Measurements from ENCODE around the gene RFC2. TPM values are rescaled to one million over a fixed set of nuclear protein-coding genes. Genes with fewer than 3 reads are reported as not detected.
A peak's percentile ranks its signal among the peaks of the same experiment; 100 is the strongest.

The RFC2 gene
- total RNA-seq: 10 to 100 TPM; 12.5 to 37.9 (median 22.4) TPM

DNA sequence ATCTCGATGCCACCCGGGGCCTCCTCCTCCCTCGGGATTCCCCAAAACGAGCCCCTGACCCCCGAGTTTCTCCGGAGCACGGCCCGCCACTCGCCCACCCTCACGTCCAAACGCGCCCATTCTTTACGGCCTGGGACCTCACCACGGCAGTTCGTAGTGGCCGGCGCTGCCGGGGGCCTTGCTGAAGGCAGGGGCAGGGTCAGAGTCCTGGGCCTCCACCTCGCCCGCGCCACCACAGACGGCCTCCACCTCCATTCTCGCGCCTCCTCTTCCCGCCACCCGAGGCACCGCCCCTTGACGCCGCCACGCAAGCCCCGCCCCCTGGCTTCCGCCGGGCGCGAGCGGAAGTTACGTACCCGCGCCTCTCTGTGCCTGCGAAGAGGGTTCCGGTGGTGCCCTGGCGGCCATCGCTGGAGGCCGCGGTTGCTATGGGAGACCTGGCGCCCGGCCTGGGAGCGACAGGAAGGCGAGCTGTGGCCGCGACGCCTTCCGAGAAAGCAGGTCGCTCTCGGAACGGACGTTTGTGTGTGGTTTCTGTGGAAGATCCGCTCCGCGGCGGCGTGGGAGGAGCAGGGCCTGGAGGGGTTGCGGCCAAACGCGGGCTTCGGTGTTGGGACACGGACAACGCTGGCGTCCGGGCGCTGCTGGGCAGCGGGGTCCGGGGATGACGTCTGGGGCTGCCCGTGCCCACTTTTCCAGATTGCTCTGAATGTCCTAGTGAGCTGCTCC is at the start of gene RFC2:
Gene RFC2 (minus strand): TSS at position 271 of the 729 bp plus-strand sequence. CDS start 16 bp downstream, at position 255.
- intact Hi-C loops (cut with DNase I): no loop called here
- Histone ChIP-seq H3K27me3 (no peaks in the 10 kb centered on the region), H3K4me3 (peak within 1 kb of the TSS; percentile 43 to 82 (median 80)), H3K9me3 (no peaks in the 10 kb centered on the region), H3K27ac (peak within 1 kb of the TSS; percentile 82 to 97 (median 94)), H3K36me3 (peaks cover 0 to 30% (median 0%) of the 10 kb centered on the region in 3 donors), H3K4me1 (peaks cover 13 to 43% (median 17%) of the 10 kb centered on the region in 3 donors)
- WGBS, 2 donors: 0 to 1% methylated on average over 11 to 34 of the region's 75 CpGs
- peak in 3 of 4 donors; percentile 50 to 82 (median 68) for TF ChIP-seq POLR2A (IDR thresholded peaks at IDR 0.05)
- TF ChIP-seq, protein P1, sequence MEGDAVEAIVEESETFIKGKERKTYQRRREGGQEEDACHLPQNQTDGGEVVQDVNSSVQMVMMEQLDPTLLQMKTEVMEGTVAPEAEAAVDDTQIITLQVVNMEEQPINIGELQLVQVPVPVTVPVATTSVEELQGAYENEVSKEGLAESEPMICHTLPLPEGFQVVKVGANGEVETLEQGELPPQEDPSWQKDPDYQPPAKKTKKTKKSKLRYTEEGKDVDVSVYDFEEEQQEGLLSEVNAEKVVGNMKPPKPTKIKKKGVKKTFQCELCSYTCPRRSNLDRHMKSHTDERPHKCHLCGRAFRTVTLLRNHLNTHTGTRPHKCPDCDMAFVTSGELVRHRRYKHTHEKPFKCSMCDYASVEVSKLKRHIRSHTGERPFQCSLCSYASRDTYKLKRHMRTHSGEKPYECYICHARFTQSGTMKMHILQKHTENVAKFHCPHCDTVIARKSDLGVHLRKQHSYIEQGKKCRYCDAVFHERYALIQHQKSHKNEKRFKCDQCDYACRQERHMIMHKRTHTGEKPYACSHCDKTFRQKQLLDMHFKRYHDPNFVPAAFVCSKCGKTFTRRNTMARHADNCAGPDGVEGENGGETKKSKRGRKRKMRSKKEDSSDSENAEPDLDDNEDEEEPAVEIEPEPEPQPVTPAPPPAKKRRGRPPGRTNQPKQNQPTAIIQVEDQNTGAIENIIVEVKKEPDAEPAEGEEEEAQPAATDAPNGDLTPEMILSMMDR (IDR thresholded peaks at IDR 0.05): peak in 5 of 6 experiments; percentile 21 to 71 (median 54)
- peak; percentile 80 for DNase-seq

DNA sequence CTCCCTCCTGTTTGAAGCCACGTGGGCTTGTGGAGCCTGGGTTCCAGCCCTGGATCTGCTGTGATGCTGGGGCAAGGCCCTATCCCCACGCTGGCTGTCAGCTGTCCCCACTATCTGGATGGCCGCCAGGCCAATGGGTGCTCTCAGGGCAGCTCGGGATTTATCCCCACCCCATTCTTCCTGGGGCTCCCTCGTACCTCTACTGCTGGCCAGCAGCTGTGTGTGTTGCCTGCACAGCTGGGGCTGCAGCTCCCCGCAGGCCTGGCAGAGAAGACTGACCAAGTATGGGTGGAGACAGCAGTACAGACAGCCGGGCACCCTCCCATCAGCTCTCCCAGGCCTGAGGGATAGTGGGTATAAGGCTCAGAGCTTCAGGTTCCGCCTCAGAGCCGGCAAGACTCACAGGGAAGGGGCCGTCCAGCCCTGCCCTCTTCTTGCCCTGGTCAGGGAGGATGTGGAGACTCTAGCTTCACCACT is 48.6 kb upstream of the RFC2 start:
- Histone ChIP-seq H3K4me1 (peaks cover 15 to 41% (median 20%) of the 10 kb centered on the region in 3 donors), H3K4me3 (no peak overlapping the region), H3K27me3 (peaks cover 0 to 14% (median 0%) of the 10 kb centered on the region in 4 donors), H3K9me3 (no peaks in the 10 kb centered on the region), H3K36me3 (no peaks in the 10 kb centered on the region), H3K27ac (no peak overlapping the region)
- DNase-seq: no peak
- no peak for TF ChIP-seq POLR2A (IDR thresholded peaks at IDR 0.05)
- TF ChIP-seq, protein P1 (IDR thresholded peaks at IDR 0.05): no peak
- WGBS, 2 donors: 53% methylated on average over 2 of the region's 10 CpGs; no CpG with 5 or more reads in 1 of the 2 donors
- intact Hi-C loops (cut with DNase I): no loop called here

DNA sequence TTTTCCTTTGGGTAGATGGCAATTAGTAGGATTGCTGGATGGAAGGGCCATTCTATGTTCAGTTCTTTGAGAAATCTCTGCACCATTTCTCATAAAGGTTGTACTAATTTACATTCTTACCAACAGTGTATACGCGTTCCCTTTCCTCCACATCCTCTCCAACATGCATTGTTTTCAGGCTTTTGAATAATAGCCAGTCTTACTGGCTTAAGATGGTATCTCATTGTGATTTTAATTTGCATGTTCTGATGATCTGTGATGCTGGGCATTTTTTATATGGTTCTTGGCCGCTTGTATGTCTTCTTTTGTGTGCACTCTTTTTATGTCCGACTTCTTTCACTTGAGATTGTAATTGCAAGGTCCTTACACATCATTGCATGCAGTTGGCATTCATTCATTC is 46.7 kb upstream of the RFC2 start:
- 71 to 78% methylated on average over 4 of the region's 4 CpGs for WGBS, 2 donors
- TF ChIP-seq, protein P1 (IDR thresholded peaks at IDR 0.05): no peak
- TF ChIP-seq POLR2A (IDR thresholded peaks at IDR 0.05): no peak
- Histone ChIP-seq H3K27me3 (peaks cover 0 to under 1% (median 0%) of the 10 kb centered on the region in 4 donors), H3K4me1 (peaks cover 1 to 23% (median 2%) of the 10 kb centered on the region in 3 donors), H3K4me3 (no peak overlapping the region), H3K36me3 (no peaks in the 10 kb centered on the region), H3K9me3 (no peaks in the 10 kb centered on the region), H3K27ac (no peak overlapping the region)
- intact Hi-C loops (cut with DNase I): no loop called here
- DNase-seq: no peak

DNA sequence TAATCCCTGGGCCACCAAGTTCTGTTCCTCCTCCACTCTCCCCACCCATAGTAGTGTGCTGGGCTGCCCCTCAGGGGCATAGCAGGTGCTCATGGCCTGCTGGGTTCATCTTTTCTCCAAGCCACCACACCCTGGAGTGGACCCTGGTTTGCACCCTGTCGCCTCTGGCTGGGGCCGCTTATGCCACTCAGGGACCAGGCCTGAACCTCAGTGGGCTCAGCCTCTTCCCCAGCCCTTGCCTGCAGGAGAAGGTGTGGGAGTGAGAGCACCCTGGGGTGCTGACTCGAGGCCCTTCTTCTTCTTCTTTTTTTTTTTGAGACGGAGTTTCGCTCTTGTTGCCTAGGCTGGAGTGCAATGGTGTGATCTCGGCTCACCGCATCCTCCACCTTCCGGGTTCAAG is 45.2 kb upstream of the RFC2 start:
- intact Hi-C loops (cut with DNase I): no loop called here
- Histone ChIP-seq H3K4me1 (peaks cover 0 to 28% (median 8%) of the 10 kb centered on the region in 3 donors), H3K27me3 (no peaks in the 10 kb centered on the region)

More for the DNA sequence above, 45.2 kb upstream of the RFC2 start:
- 90 to 97% methylated on average over 7 of the region's 8 CpGs for WGBS, 2 donors
- Histone ChIP-seq H3K27ac (no peak overlapping the region), H3K36me3 (no peaks in the 10 kb centered on the region), H3K9me3 (no peaks in the 10 kb centered on the region), H3K4me3 (no peak overlapping the region)
- TF ChIP-seq, protein P1 (IDR thresholded peaks at IDR 0.05): no peak
- no peak for TF ChIP-seq POLR2A (IDR thresholded peaks at IDR 0.05)
- DNase-seq: no peak
